B cell (primary cell): ENCODE results near the gene EIF2A. TPM values are rescaled to one million over a fixed set of nuclear protein-coding genes. Genes with fewer than 3 reads are reported as not detected.

Experiments
- ATAC-seq: fragments of 200-7000 bp; cut with Tn5 transposase; one replicate; pipeline ENCODE4 v1.10.0; 2021; ENCODE audit warnings: low read depth, mild to moderate bottlenecking, moderate number of reproducible peaks, moderate library complexity
- CTCF ChIA-PET: fragments of 350-600 bp; sonication (Branson Sonifier 250); formaldehyde crosslinking; loops from one replicate; lab custom pipeline; 2021; ENCODE audit warnings: antibody characterized with exemption, inconsistent platforms; lab: Charles Lee
- POLR2A ChIA-PET: fragments of 350-600 bp; sonication (Branson Sonifier 250); formaldehyde crosslinking; loops from one replicate; lab custom pipeline; 2021; ENCODE audit warnings: antibody characterized with exemption; lab: Charles Lee
- DNase-seq: peaks from one replicate; pipeline ENCODE4 v3.0.0; 2013
- H2AFZ ChIP-seq: 2 replicates; pipeline ENCODE4 v1.6.1; 2012; ENCODE audit warnings: mild to moderate bottlenecking, low read depth, low read length; ENCODE audit not compliant: insufficient read depth, poor library complexity, severe bottlenecking
- H3K27ac ChIP-seq, 2 donors: 1 replicate in 1 of 2; 2 replicates in 1 of 2; pipeline ENCODE4 v1.5.1; 2012 to 2013; ENCODE audit warnings: low read length in 2 of 2, mild to moderate bottlenecking in 2 of 2, moderate library complexity in 1 of 2
- H3K27me3 ChIP-seq, 4 experiments: fragments of 200-600 bp in 1 of 4; sonication (generic) in 1 of 4; replicated peaks in 1 of 4; 1 replicate in 2 of 4; 2 replicates in 2 of 4; pipeline versions ENCODE4 v1.6.1 to v1.7.0; 2013 to 2016; ENCODE audit warnings: low read length in 3 of 4, mild to moderate bottlenecking in 2 of 4, mixed read lengths in 1 of 4, moderate library complexity in 1 of 4; ENCODE audit not compliant: insufficient read depth in 4 of 4, control insufficient read depth in 3 of 4; ENCODE audit errors: control extremely low read depth in 1 of 4
- H3K36me3 ChIP-seq, 2 experiments: replicated peaks in 1 of 2; 1 replicate in 1 of 2; 2 replicates in 1 of 2; pipeline versions ENCODE4 v1.6.1 to v1.7.1; 2013; ENCODE audit warnings: low read length in 1 of 2; ENCODE audit not compliant: insufficient read depth in 2 of 2, control insufficient read depth in 1 of 2; ENCODE audit errors: control extremely low read depth in 1 of 2, extremely low read depth in 1 of 2
- H3K4me1 ChIP-seq, 2 donors: fragments of 200-600 bp in 1 of 2; sonication (generic) in 1 of 2; 1 replicate in 1 of 2; 2 replicates in 1 of 2; pipeline versions ENCODE4 v1.5.1 to v1.6.1; 2013 to 2017; ENCODE audit warnings: low read length in 2 of 2; ENCODE audit not compliant: control insufficient read depth in 2 of 2, insufficient read depth in 2 of 2
- H3K4me2 ChIP-seq: replicated peaks from 2 replicates; pipeline ENCODE3; 2012; ENCODE audit warnings: mild to moderate bottlenecking, low read depth, low read length; ENCODE audit not compliant: poor library complexity, severe bottlenecking
- H3K4me3 ChIP-seq, 5 experiments: fragments of 200-600 bp in 1 of 5; sonication (generic) in 1 of 5; 1 replicate in 3 of 5; 2 replicates in 2 of 5; pipeline versions ENCODE4 v1.5.1 to v1.7.0; 2011 to 2016; ENCODE audit warnings: low read length in 4 of 5, mild to moderate bottlenecking in 4 of 5, low read depth in 2 of 5, control low read depth in 1 of 5, moderate library complexity in 1 of 5; ENCODE audit not compliant: insufficient read depth in 1 of 5; ENCODE audit errors: control extremely low read depth in 1 of 5, extremely low read depth in 1 of 5
- H3K79me2 ChIP-seq: fragments of 200-600 bp; sonication (generic); one replicate; pipeline ENCODE4 v1.6.0; 2016; ENCODE audit warnings: low read length; ENCODE audit not compliant: control insufficient read depth, insufficient read depth
- H3K9ac ChIP-seq: fragments of 200-600 bp; sonication (generic); 2 replicates; pipeline ENCODE4 v1.6.1; 2017; ENCODE audit warnings: mild to moderate bottlenecking, low read length, moderate library complexity
- H3K9me3 ChIP-seq, 3 donors: one replicate each; pipeline versions ENCODE4 v1.6.1 to v1.7.1; 2013; ENCODE audit warnings: low read length in 2 of 3; ENCODE audit not compliant: control insufficient read depth in 2 of 3, insufficient read depth in 1 of 3; ENCODE audit errors: control extremely low read depth in 1 of 3
- H4K20me1 ChIP-seq: 2 replicates; pipeline ENCODE4 v1.6.0; 2012; ENCODE audit warnings: mild to moderate bottlenecking, low read length; ENCODE audit not compliant: insufficient read depth, control insufficient read depth, poor library complexity, severe bottlenecking
- H3K27ac Mint-ChIP-seq: one replicate; pipeline ENCODE4 v1.8.0; 2021; ENCODE audit warnings: mixed read lengths
- H3K27me3 Mint-ChIP-seq: one replicate; pipeline ENCODE4 v1.8.0; 2021; ENCODE audit warnings: mixed read lengths
- H3K4me1 Mint-ChIP-seq: one replicate; pipeline ENCODE4 v1.8.0; 2021; ENCODE audit warnings: mixed read lengths
- H3K4me3 Mint-ChIP-seq: one replicate; pipeline ENCODE4 v1.8.0; 2021; ENCODE audit warnings: mixed read lengths
- H3K9me3 Mint-ChIP-seq: one replicate; pipeline ENCODE4 v1.8.0; 2022; ENCODE audit warnings: mixed read lengths; ENCODE audit not compliant: insufficient read depth
- EZH2 ChIP-seq: IDR thresholded peaks from 2 replicates; pipeline ENCODE4 v1.6.1; 2012; ENCODE audit warnings: borderline replicate concordance, low read depth, mild to moderate bottlenecking, moderate library complexity, low read length; ENCODE audit not compliant: insufficient read depth, poor library complexity, severe bottlenecking
- WGBS: methylation state at CpG from one replicate; pipeline ENCODE4 v1.1.5; 2013; ENCODE audit warnings: missing lambda C conversion rate; ENCODE audit not compliant: insufficient coverage; 5-methylcytosine and 5-hydroxymethylcytosine counted together
- intact Hi-C: fragments of 100-400 bp; cut with micrococcal nuclease; formaldehyde crosslinking; loops from one replicate; pipeline ENCODE4 v1.10.0; 2022
- polyA plus RNA-seq: library from polyadenylated mRNA; depleted of rRNA; stranded (reverse); fragments of >200 nt; gene quantifications from 2 replicates; pipeline ENCODE4 v1.2.3, GENCODE V29; 2012
- total RNA-seq, 2 donors: library from RNA; stranded (reverse); fragments of 120-200 nt in 1 of 2; gene quantifications; 1 replicate in 1 of 2; 2 replicates in 1 of 2; pipeline versions ENCODE4 v1.2.3 to v1.2.4, GENCODE V29; 2013 to 2022
- TF ChIP-seq, protein P1 (sequence below): fragments of 200-600 bp; IDR thresholded peaks from one replicate; pipeline ENCODE4 v1.8.0; 2022; ENCODE audit warnings: antibody characterized with exemption, mild to moderate bottlenecking

Gene EIF2A
- total and polyA plus RNA-seq, 2 donors (not counting 1 experiment from before 2014, with no cell fraction given): 63.4 to 78.8 TPM

- WGBS: no CpG with 5 or more reads among the region's 2 CpGs
- Histone ChIP-seq H3K9ac (no peak overlapping the region), H3K4me2 (no peak overlapping the region), H3K27me3 (no peaks in the 10 kb centered on the region), H3K9me3 (no peaks in the 10 kb centered on the region), H2AFZ (no peak overlapping the region), H3K4me1 (no peaks in the 10 kb centered on the region), H3K27ac (no peak overlapping the region), H3K4me3 (no peak overlapping the region), H4K20me1 (peaks cover 5% of the 10 kb centered on the region), H3K36me3 (peaks cover 14 to 32% of the 10 kb centered on the region in 2 experiments), H3K79me2 (peaks cover 4% of the 10 kb centered on the region)
- Mint-ChIP-seq H3K4me1 (no peaks in the 10 kb centered on the region), H3K27me3 (no peaks in the 10 kb centered on the region), H3K9me3 (no peaks in the 10 kb centered on the region), H3K4me3 (no peak overlapping the region), H3K27ac (no peak overlapping the region)
- intact Hi-C loops: no loop called here
- no peak for TF ChIP-seq EZH2
- TF ChIP-seq, protein P1, sequence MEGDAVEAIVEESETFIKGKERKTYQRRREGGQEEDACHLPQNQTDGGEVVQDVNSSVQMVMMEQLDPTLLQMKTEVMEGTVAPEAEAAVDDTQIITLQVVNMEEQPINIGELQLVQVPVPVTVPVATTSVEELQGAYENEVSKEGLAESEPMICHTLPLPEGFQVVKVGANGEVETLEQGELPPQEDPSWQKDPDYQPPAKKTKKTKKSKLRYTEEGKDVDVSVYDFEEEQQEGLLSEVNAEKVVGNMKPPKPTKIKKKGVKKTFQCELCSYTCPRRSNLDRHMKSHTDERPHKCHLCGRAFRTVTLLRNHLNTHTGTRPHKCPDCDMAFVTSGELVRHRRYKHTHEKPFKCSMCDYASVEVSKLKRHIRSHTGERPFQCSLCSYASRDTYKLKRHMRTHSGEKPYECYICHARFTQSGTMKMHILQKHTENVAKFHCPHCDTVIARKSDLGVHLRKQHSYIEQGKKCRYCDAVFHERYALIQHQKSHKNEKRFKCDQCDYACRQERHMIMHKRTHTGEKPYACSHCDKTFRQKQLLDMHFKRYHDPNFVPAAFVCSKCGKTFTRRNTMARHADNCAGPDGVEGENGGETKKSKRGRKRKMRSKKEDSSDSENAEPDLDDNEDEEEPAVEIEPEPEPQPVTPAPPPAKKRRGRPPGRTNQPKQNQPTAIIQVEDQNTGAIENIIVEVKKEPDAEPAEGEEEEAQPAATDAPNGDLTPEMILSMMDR: no peak
- ATAC-seq: no peak
- DNase-seq: no peak
- CTCF ChIA-PET: no interaction called here
- POLR2A ChIA-PET: no interaction called here
These were observed 17.7 kb downstream of the EIF2A start for GRCh38 chr3:150564243-150564642.

DNA sequence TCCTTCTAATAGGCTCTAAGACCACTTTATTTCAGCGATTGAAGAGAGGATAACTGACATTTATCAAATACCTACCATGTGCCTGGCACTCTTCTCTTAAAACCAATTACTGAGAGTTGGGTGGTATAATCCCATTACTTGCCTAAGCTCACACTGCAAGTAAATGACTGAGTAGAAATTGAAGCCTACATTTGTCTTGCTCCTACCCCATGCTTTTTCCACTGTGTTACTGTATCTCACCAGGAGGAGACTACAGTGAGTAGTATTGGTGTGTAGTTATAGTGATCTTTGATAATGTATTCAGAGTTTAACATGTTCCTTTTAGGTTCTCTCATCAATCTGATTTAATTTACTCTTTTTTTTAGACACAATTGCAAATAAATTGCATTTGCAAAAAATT lies 20.7 kb downstream of the EIF2A start:
- CTCF ChIA-PET: interaction anchor here (0.8 to 1.5 kb wide), 2 partner anchors 221 to 795 kb away, joined by 3 read pairs; no protein-coding TSS in a partner anchor
- Histone ChIP-seq H3K9me3 (no peaks in the 10 kb centered on the region), H3K27ac (no peak overlapping the region), H3K4me3 (no peak overlapping the region), H3K9ac (no peak overlapping the region), H3K36me3 (peaks cover 13 to 34% of the 10 kb centered on the region in 2 experiments), H3K27me3 (no peaks in the 10 kb centered on the region), H3K4me2 (no peak overlapping the region), H3K4me1 (no peaks in the 10 kb centered on the region), H3K79me2 (no peaks in the 10 kb centered on the region), H2AFZ (no peak overlapping the region), H4K20me1 (peaks cover 3% of the 10 kb centered on the region)
- intact Hi-C loops: no loop called here
- no peak for DNase-seq
- no peak for ATAC-seq
- Mint-ChIP-seq H3K27ac (no peak overlapping the region), H3K9me3 (no peaks in the 10 kb centered on the region), H3K4me1 (no peaks in the 10 kb centered on the region), H3K4me3 (no peak overlapping the region), H3K27me3 (no peaks in the 10 kb centered on the region)
- no CpG with 5 or more reads among the region's 1 CpG for WGBS
- POLR2A ChIA-PET: no interaction called here
- no peak for TF ChIP-seq EZH2
- TF ChIP-seq, protein P1: no peak
